HG02938 (cell line): Measurements from ENCODE around the gene ATP8B4.
A peak's percentile ranks its signal among the peaks of the same experiment; 100 is the strongest.

Experiments
- ATAC-seq: cut with Tn5 transposase; IDR thresholded peaks from one replicate; pipeline ENCODE4 v1.9.1; 2021; ENCODE audit warnings: mild to moderate bottlenecking, moderate library complexity; ENCODE audit not compliant: unreplicated experiment

ATP8B4 gene

DNA sequence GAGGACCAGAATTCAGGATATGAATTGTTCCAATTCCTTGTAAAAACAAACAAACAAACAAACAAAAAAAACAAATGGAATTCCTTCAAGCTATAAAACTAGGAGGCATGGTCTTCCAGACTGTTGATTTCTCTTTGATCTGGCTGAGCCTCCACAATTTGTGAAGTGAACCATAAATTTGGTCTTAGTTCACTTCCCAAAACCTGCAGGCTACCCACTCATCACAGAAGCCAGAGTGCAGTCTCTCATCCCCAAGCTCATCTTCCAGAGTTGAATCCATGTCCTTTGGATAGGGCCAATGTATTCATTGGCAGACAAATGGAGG, 294.3 kb downstream of the ATP8B4 start:
- ATAC-seq, result no peak

DNA sequence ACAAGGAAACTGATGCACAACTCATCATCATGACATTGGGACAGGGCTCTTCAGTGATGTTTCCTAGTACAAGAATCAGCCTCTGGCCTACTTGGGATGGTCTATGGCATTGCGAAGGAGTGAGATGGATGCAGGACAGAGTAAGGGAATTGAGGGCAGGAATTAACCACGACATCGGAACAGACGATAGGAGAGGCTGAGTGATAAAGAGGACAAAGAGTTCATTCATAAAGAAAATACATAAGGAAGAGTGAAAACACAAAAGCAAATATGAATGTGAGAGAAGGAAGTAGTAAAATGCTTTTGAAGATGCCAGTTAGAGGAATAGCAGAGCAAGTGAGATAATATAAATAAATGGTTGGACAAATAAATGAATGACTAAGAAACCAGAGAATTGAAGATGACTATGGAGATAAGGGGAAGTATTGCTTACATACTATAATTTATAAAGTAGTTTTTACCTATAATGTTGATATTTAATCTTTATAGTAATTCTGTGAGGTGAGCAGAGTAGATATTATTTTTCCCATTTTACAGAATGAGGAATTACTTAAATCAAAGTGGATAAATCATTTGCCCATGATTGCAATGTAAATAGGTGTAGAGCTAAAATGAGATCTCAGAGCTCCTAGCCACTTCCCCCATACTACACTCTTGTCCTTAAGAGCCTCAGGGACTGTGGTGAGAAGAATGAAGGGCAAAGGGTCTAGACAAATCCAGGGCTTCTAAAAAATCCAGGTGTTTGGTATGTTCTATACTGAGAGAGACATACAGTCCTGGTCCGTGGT, 294.9 kb downstream of the ATP8B4 start:
- no peak for ATAC-seq

DNA sequence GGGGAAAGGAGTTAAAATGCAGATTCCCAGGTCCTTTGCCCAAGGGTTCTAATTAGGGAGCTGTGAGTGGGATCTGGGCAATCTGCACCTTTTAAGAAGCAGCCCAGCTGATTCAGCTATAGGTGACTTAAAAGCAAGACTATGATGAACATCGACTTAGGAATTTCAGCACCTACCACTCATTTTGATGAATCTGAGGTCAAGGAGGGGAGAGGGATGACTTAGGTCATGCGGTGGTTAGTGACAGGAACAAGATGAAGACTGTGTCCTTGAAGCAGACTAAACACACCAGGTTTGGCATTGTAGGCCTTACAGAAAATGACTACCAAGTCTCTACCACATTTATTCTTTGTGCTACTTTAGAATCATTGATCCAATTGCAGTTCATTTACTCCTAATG, 301.9 kb downstream of the ATP8B4 start:
- no peak for ATAC-seq

DNA sequence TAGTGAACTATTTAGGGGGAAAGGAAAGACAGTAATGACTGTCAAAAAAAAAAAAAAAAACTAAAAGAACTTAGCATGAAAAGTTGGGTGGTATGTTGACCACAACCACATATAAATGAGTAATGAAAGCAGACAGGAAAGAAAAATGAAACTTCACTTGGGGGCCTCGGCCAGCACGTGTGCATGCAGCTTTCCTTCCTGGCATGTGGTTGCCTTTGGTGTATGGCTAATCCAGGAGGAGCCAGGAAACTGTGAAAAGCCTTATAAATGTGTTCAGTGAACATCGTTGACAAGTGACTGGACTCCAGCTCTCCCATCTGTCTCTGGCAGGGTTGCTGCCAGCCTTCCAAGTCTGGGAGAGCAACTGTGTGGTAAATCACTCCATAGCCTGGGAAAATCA, 303.1 kb downstream of the ATP8B4 start:
- peak; percentile 71 for ATAC-seq

DNA sequence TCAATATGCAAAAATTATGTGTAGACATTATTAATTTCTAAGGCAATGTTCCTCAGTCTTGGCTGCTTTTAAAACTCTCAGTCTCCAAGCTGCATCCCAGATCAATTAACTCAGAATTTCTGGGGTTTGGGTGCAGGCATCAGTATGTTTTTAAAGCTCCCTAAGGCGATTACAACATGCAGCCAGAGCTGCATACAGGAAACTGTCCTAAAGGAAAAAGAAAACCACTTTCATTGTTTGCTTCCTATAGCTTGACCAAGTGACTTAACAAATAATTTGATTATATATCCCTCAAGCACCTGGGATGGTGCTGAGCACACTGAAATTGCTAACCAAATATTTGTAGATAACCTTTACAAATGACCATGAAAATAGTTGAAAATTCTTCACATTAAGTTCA, 303.5 kb downstream of the ATP8B4 start:
- no peak for ATAC-seq

- ATAC-seq, result no peak
Observed at GRCh38 chr15:49814709-49815108, 304.3 kb downstream of the ATP8B4 start.

- no peak for ATAC-seq
Observed at GRCh38 chr15:49813625-49814024, 305.4 kb downstream of the ATP8B4 start.

DNA sequence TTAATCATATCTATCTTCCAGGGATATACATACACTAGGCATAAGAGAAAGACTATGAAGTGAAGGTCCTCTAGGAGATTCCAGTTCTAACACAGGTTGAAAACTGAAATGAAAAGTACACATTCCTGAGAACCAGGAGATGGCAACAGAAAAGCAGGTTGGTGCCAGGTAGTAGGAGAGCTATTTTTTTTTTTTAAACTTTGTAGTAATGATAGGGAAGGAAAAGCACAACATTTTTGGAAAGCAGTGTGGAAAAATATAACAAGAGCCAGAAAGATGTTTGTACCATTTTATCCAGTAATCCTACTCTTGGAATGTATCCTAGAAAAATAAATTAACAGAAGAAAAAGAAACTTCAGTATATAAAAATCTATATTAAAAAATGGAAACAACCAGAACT, 308.3 kb downstream of the ATP8B4 start:
- ATAC-seq, result no peak

- ATAC-seq, result no peak
Observed at GRCh38 chr15:49809894-49810609, 309.0 kb downstream of the ATP8B4 start.

GRCh38 chr15:49808341-49808740, 310.7 kb downstream of the ATP8B4 start:
- no peak for ATAC-seq
